Activated CD4-positive, alpha-beta T cell treated with anti-CD3 and anti-CD28 coated beads, Interleukin-2, Interleukin-4, amounts not matched to agents 100 ng/mL and 50 ng/mL, durations not matched to agents 16 hours and 8 hours (primary cell): ENCODE measurements around the gene PPP4R4.

Experiments used
- DNase-seq: peaks from one replicate; pipeline ENCODE4 v3.0.0-alpha.2; 2020; ENCODE audit warnings: low spot score

Gene PPP4R4

GRCh38 chr14:94173885-94174603, at the start of gene PPP4R4:
Gene PPP4R4, plus strand, starts transcription at chr14:94174322. Its CDS starts 144 bp downstream, at chr14:94174466.
- peak; percentile 86 for DNase-seq

- DNase-seq, result no peak
These were observed 49.3 kb upstream of the PPP4R4 start for GRCh38 chr14:94124582-94125377.

GRCh38 chr14:94125659-94126418, 48.3 kb upstream of the PPP4R4 start:
- DNase-seq, result no peak

- DNase-seq, result no peak
These were observed 47.8 kb upstream of the PPP4R4 start for GRCh38 chr14:94126419-94126677.

- no peak for DNase-seq
These were observed 47.3 kb upstream of the PPP4R4 start for GRCh38 chr14:94126800-94127199.

GRCh38 chr14:94127330-94127729, 46.8 kb upstream of the PPP4R4 start:
- no peak for DNase-seq

- DNase-seq, result no peak
These were observed 45.8 kb upstream of the PPP4R4 start for GRCh38 chr14:94128216-94128839.

- DNase-seq, result peak; percentile 73
These were observed 44.9 kb upstream of the PPP4R4 start, which contains the start of gene IFI27L2 for GRCh38 chr14:94129111-94129757. Gene IFI27L2, minus strand, starts transcription at chr14:94129604. Its CDS starts 40 bp downstream, at chr14:94129564.

- peak; percentile 32 for DNase-seq
These were observed 44.2 kb upstream of the PPP4R4 start for GRCh38 chr14:94129758-94130414.

- peak; percentile 77 for DNase-seq
These were observed 41.7 kb upstream of the PPP4R4 start for GRCh38 chr14:94132285-94132887.

GRCh38 chr14:94135476-94135875, 38.6 kb upstream of the PPP4R4 start:
- DNase-seq, result no peak

GRCh38 chr14:94136575-94137331, 37.4 kb upstream of the PPP4R4 start:
- peak; percentile 88 for DNase-seq

- DNase-seq, result no peak
These were observed 35.9 kb upstream of the PPP4R4 start for GRCh38 chr14:94138251-94138650.

GRCh38 chr14:94139006-94139405, 35.1 kb upstream of the PPP4R4 start:
- no peak for DNase-seq

- no peak for DNase-seq
These were observed 34.7 kb upstream of the PPP4R4 start for GRCh38 chr14:94139421-94139820.

GRCh38 chr14:94142247-94142646, 31.9 kb upstream of the PPP4R4 start:
- no peak for DNase-seq

- DNase-seq, result no peak
These were observed 31.3 kb upstream of the PPP4R4 start for GRCh38 chr14:94142836-94143235.

GRCh38 chr14:94143239-94143638, 30.9 kb upstream of the PPP4R4 start:
- no peak for DNase-seq

- DNase-seq, result no peak
These were observed 30.4 kb upstream of the PPP4R4 start for GRCh38 chr14:94143711-94144110.

GRCh38 chr14:94144765-94145164, 29.4 kb upstream of the PPP4R4 start:
- DNase-seq, result no peak
